LNCaP clone FGC (cell line): ENCODE results near the gene STK17A.

Source experiments
- DNase-seq: peaks from one replicate; pipeline ENCODE4 v3.0.0-alpha.2; 2011; ENCODE audit warnings: low read depth
- H3K4me3 ChIP-seq: 2 replicates; pipeline ENCODE4 v1.5.1; 2011; ENCODE audit warnings: mild to moderate bottlenecking, low read depth, low read length, control low read depth
- CTCF ChIP-seq: IDR thresholded peaks from 2 replicates; pipeline ENCODE4 v1.5.1; 2012; ENCODE audit warnings: mild to moderate bottlenecking; ENCODE audit not compliant: control insufficient read depth, insufficient read depth; ENCODE audit errors: extremely low read depth

The STK17A gene

GRCh38 chr7:43600056-43600455 is 17.1 kb downstream of the STK17A start:
- H3K4me3 ChIP-seq: no peak overlapping the region
- no peak for TF ChIP-seq CTCF
- no peak for DNase-seq

GRCh38 chr7:43602256-43602655 is 19.3 kb downstream of the STK17A start:
- TF ChIP-seq CTCF: no peak
- no peak overlapping the region for H3K4me3 ChIP-seq
- DNase-seq: no peak

GRCh38 chr7:43604251-43604650 is 21.3 kb downstream of the STK17A start:
- no peak overlapping the region for H3K4me3 ChIP-seq
- TF ChIP-seq CTCF: no peak
- no peak for DNase-seq

GRCh38 chr7:43609097-43609496 is 26.2 kb downstream of the STK17A start:
- no peak for DNase-seq
- TF ChIP-seq CTCF: no peak
- H3K4me3 ChIP-seq: no peak overlapping the region

GRCh38 chr7:43612128-43612527 is 29.2 kb downstream of the STK17A start:
- no peak for TF ChIP-seq CTCF
- H3K4me3 ChIP-seq: no peak overlapping the region
- no peak for DNase-seq

- H3K4me3 ChIP-seq: no peak overlapping the region
- DNase-seq: no peak
- TF ChIP-seq CTCF: no peak
Measured at GRCh38 chr7:43612599-43613589, 30.0 kb downstream of the STK17A start.
